Measurements from ENCODE around the gene C11orf16. TPM values are rescaled to one million over a fixed set of nuclear protein-coding genes. Genes with fewer than 3 reads are reported as not detected.
"Not testable (repeated sequence)": the region's sequence is repeated elsewhere in the genome, so short reads cannot be mapped to it uniquely, and the experiment has no call there.

C11orf16 gene
- total RNA-seq, result not detected

GRCh38 chr11:8932564-8933180 lies at the start of gene C11orf16:
C11orf16 (minus strand) TSS chr11:8932947; CDS start chr11:8932308, 639 bp downstream.
- no peak within 1 kb of the TSS for H3K9ac ChIP-seq (ENCODE audit: low read depth in 1 of 3, low read length in 3 of 3)
- no peaks in the 10 kb centered on the region for H3K4me1 ChIP-seq (ENCODE audit: control insufficient read depth in 3 of 3, insufficient read depth in 3 of 3, low read length in 3 of 3)
- H3K9me3 ChIP-seq (ENCODE audit: control insufficient read depth in 3 of 3, low read length in 3 of 3), result no peaks in the 10 kb centered on the region
- no peaks in the 10 kb centered on the region for H3K36me3 ChIP-seq (ENCODE audit: control insufficient read depth in 3 of 3, insufficient read depth in 3 of 3, low read length in 3 of 3)
- H3K27ac ChIP-seq (ENCODE audit: low read depth, low read length), result no peak within 1 kb of the TSS
- H3K4me3 ChIP-seq (ENCODE audit: low read length in 3 of 3), result no peak within 1 kb of the TSS
- H3K27me3 ChIP-seq (ENCODE audit: control insufficient read depth in 3 of 3, insufficient read depth in 3 of 3, low read length in 3 of 3), result no peaks in the 10 kb centered on the region

- no peaks in the 10 kb centered on the region for H3K36me3 ChIP-seq (ENCODE audit: control insufficient read depth in 3 of 3, insufficient read depth in 3 of 3, low read length in 3 of 3)
- H3K9me3 ChIP-seq (ENCODE audit: control insufficient read depth in 3 of 3, low read length in 3 of 3), result no peaks in the 10 kb centered on the region
- H3K4me1 ChIP-seq (ENCODE audit: control insufficient read depth in 3 of 3, insufficient read depth in 3 of 3, low read length in 3 of 3), result no peaks in the 10 kb centered on the region
- H3K27me3 ChIP-seq (ENCODE audit: control insufficient read depth in 3 of 3, insufficient read depth in 3 of 3, low read length in 3 of 3), result no peaks in the 10 kb centered on the region
- H3K4me3 ChIP-seq (ENCODE audit: low read length in 3 of 3), result no peak overlapping the region
- H3K9ac ChIP-seq (ENCODE audit: low read depth in 1 of 3, low read length in 3 of 3), result no peak overlapping the region
- no peak overlapping the region for H3K27ac ChIP-seq (ENCODE audit: low read depth, low read length)
Measured at GRCh38 chr11:8980485-8980884, 47.7 kb upstream of the C11orf16 start.

- H3K4me1 ChIP-seq (ENCODE audit: control insufficient read depth in 3 of 3, insufficient read depth in 3 of 3, low read length in 3 of 3); H3K27ac ChIP-seq (ENCODE audit: low read depth, low read length); H3K27me3 ChIP-seq (ENCODE audit: control insufficient read depth in 3 of 3, insufficient read depth in 3 of 3, low read length in 3 of 3); H3K4me3 ChIP-seq (ENCODE audit: low read length in 3 of 3); H3K9me3 ChIP-seq (ENCODE audit: control insufficient read depth in 3 of 3, low read length in 3 of 3); H3K9ac ChIP-seq (ENCODE audit: low read depth in 1 of 3, low read length in 3 of 3); H3K36me3 ChIP-seq (ENCODE audit: control insufficient read depth in 3 of 3, insufficient read depth in 3 of 3, low read length in 3 of 3): not testable (repeated sequence)
Measured at GRCh38 chr11:8979365-8979764, 46.6 kb upstream of the C11orf16 start.

GRCh38 chr11:8973121-8973520 lies 40.4 kb upstream of the C11orf16 start:
- Histone ChIP-seq H3K9me3 (ENCODE audit: control insufficient read depth in 3 of 3, low read length in 3 of 3) (no peaks in the 10 kb centered on the region), H3K4me3 (ENCODE audit: low read length in 3 of 3) (no peak overlapping the region), H3K36me3 (ENCODE audit: control insufficient read depth in 3 of 3, insufficient read depth in 3 of 3, low read length in 3 of 3) (no peaks in the 10 kb centered on the region), H3K27ac (ENCODE audit: low read depth, low read length) (no peak overlapping the region), H3K9ac (ENCODE audit: low read depth in 1 of 3, low read length in 3 of 3) (no peak overlapping the region), H3K4me1 (ENCODE audit: control insufficient read depth in 3 of 3, insufficient read depth in 3 of 3, low read length in 3 of 3) (no peaks in the 10 kb centered on the region), H3K27me3 (ENCODE audit: control insufficient read depth in 3 of 3, insufficient read depth in 3 of 3, low read length in 3 of 3) (no peaks in the 10 kb centered on the region)

GRCh38 chr11:8971924-8972316 lies 39.2 kb upstream of the C11orf16 start:
- Histone ChIP-seq H3K9ac (ENCODE audit: low read depth in 1 of 3, low read length in 3 of 3) (no peak overlapping the region), H3K27me3 (ENCODE audit: control insufficient read depth in 3 of 3, insufficient read depth in 3 of 3, low read length in 3 of 3) (no peaks in the 10 kb centered on the region), H3K9me3 (ENCODE audit: control insufficient read depth in 3 of 3, low read length in 3 of 3) (no peaks in the 10 kb centered on the region), H3K4me1 (ENCODE audit: control insufficient read depth in 3 of 3, insufficient read depth in 3 of 3, low read length in 3 of 3) (no peaks in the 10 kb centered on the region), H3K36me3 (ENCODE audit: control insufficient read depth in 3 of 3, insufficient read depth in 3 of 3, low read length in 3 of 3) (peaks cover 0 to 6% (median 0%) of the 10 kb centered on the region in 3 donors), H3K27ac (ENCODE audit: low read depth, low read length) (no peak overlapping the region), H3K4me3 (ENCODE audit: low read length in 3 of 3) (no peak overlapping the region)

GRCh38 chr11:8971196-8971923 lies 38.6 kb upstream of the C11orf16 start:
- peaks cover 0 to 6% (median 0%) of the 10 kb centered on the region in 3 donors for H3K36me3 ChIP-seq (ENCODE audit: control insufficient read depth in 3 of 3, insufficient read depth in 3 of 3, low read length in 3 of 3)
- no peaks in the 10 kb centered on the region for H3K27me3 ChIP-seq (ENCODE audit: control insufficient read depth in 3 of 3, insufficient read depth in 3 of 3, low read length in 3 of 3)
- no peak overlapping the region for H3K9ac ChIP-seq (ENCODE audit: low read depth in 1 of 3, low read length in 3 of 3)
- H3K4me3 ChIP-seq (ENCODE audit: low read length in 3 of 3), result no peak overlapping the region
- no peaks in the 10 kb centered on the region for H3K9me3 ChIP-seq (ENCODE audit: control insufficient read depth in 3 of 3, low read length in 3 of 3)
- H3K27ac ChIP-seq (ENCODE audit: low read depth, low read length), result no peak overlapping the region
- H3K4me1 ChIP-seq (ENCODE audit: control insufficient read depth in 3 of 3, insufficient read depth in 3 of 3, low read length in 3 of 3), result no peaks in the 10 kb centered on the region

- H3K9me3 ChIP-seq (ENCODE audit: control insufficient read depth in 3 of 3, low read length in 3 of 3), result no peaks in the 10 kb centered on the region
- H3K27ac ChIP-seq (ENCODE audit: low read depth, low read length), result no peak overlapping the region
- no peaks in the 10 kb centered on the region for H3K27me3 ChIP-seq (ENCODE audit: control insufficient read depth in 3 of 3, insufficient read depth in 3 of 3, low read length in 3 of 3)
- H3K36me3 ChIP-seq (ENCODE audit: control insufficient read depth in 3 of 3, insufficient read depth in 3 of 3, low read length in 3 of 3), result peaks cover 0 to 6% (median 3%) of the 10 kb centered on the region in 3 donors
- H3K4me3 ChIP-seq (ENCODE audit: low read length in 3 of 3), result no peak overlapping the region
- no peak overlapping the region for H3K9ac ChIP-seq (ENCODE audit: low read depth in 1 of 3, low read length in 3 of 3)
- H3K4me1 ChIP-seq (ENCODE audit: control insufficient read depth in 3 of 3, insufficient read depth in 3 of 3, low read length in 3 of 3), result peaks cover 24 to 27% (median 25%) of the 10 kb centered on the region in 3 donors
Measured at GRCh38 chr11:8967184-8967583, 34.4 kb upstream of the C11orf16 start.

- H3K27me3 ChIP-seq (ENCODE audit: control insufficient read depth in 3 of 3, insufficient read depth in 3 of 3, low read length in 3 of 3), result no peaks in the 10 kb centered on the region
- H3K9ac ChIP-seq (ENCODE audit: low read depth in 1 of 3, low read length in 3 of 3), result peak within 1 kb of the TSS; percentile 89 to 98 (median 96)
- H3K36me3 ChIP-seq (ENCODE audit: control insufficient read depth in 3 of 3, insufficient read depth in 3 of 3, low read length in 3 of 3), result peaks cover 0 to 12% (median 6%) of the 10 kb centered on the region in 3 donors
- peaks cover 24 to 31% (median 31%) of the 10 kb centered on the region in 3 donors for H3K4me1 ChIP-seq (ENCODE audit: control insufficient read depth in 3 of 3, insufficient read depth in 3 of 3, low read length in 3 of 3)
- peak within 1 kb of the TSS; percentile 91 to 93 (median 93) for H3K4me3 ChIP-seq (ENCODE audit: low read length in 3 of 3)
- H3K27ac ChIP-seq (ENCODE audit: low read depth, low read length), result peak within 1 kb of the TSS; percentile 95
- no peaks in the 10 kb centered on the region for H3K9me3 ChIP-seq (ENCODE audit: control insufficient read depth in 3 of 3, low read length in 3 of 3)
Measured at GRCh38 chr11:8964324-8965320, 31.9 kb upstream of the C11orf16 start, which contains the start of gene TMEM9B. TMEM9B (minus strand) TSS chr11:8964442; CDS start chr11:8964313, 129 bp downstream.

GRCh38 chr11:8963569-8964323 lies 31.0 kb upstream of the C11orf16 start:
- H3K4me1 ChIP-seq (ENCODE audit: control insufficient read depth in 3 of 3, insufficient read depth in 3 of 3, low read length in 3 of 3), result peaks cover 30 to 37% (median 33%) of the 10 kb centered on the region in 3 donors
- peak overlapping the region; percentile 95 for H3K27ac ChIP-seq (ENCODE audit: low read depth, low read length)
- peak overlapping the region; percentile 91 to 93 (median 93) for H3K4me3 ChIP-seq (ENCODE audit: low read length in 3 of 3)
- no peaks in the 10 kb centered on the region for H3K27me3 ChIP-seq (ENCODE audit: control insufficient read depth in 3 of 3, insufficient read depth in 3 of 3, low read length in 3 of 3)
- peak overlapping the region; percentile 89 to 98 (median 96) for H3K9ac ChIP-seq (ENCODE audit: low read depth in 1 of 3, low read length in 3 of 3)
- peaks cover 0 to 12% (median 6%) of the 10 kb centered on the region in 3 donors for H3K36me3 ChIP-seq (ENCODE audit: control insufficient read depth in 3 of 3, insufficient read depth in 3 of 3, low read length in 3 of 3)
- H3K9me3 ChIP-seq (ENCODE audit: control insufficient read depth in 3 of 3, low read length in 3 of 3), result no peaks in the 10 kb centered on the region

Measured in skeletal muscle tissue (tissue), 4 donors.